Ishikawa (cell line): ENCODE measurements around the gene ZNF689.

Source experiments
- CREB1 ChIP-seq: IDR thresholded peaks from 2 replicates; pipeline ENCODE4 v1.6.1; 2012; ENCODE audit warnings: low read depth
- EGR1 ChIP-seq: IDR thresholded peaks from 2 replicates; pipeline ENCODE4 v1.6.1; 2012
- TF ChIP-seq, protein P1 (sequence below): IDR thresholded peaks from 2 replicates; pipeline ENCODE4 v1.6.1; 2012; ENCODE audit warnings: low read depth, mild to moderate bottlenecking

DNA sequence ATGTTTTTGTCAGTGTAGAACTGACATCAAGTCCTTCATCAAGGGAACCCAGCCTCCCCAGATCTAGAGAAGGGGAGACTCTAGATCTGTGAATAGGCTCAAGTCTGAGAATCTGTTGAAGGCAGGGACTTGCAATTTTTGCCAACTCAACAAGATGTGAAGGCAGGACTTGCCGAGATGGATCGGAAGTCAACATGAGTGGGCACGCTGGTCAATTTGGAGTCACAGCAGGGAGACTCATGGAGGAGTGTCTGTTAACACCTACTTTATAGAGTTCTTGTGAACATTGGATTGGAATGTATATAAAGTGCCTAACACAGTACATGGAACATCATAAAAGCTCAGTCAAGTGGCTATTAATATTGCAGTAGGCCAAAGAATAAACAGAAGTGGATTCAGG lies 10.0 kb downstream of the ZNF689 start:
- TF ChIP-seq EGR1 (no peak), CREB1 (no peak)
- TF ChIP-seq, protein P1, sequence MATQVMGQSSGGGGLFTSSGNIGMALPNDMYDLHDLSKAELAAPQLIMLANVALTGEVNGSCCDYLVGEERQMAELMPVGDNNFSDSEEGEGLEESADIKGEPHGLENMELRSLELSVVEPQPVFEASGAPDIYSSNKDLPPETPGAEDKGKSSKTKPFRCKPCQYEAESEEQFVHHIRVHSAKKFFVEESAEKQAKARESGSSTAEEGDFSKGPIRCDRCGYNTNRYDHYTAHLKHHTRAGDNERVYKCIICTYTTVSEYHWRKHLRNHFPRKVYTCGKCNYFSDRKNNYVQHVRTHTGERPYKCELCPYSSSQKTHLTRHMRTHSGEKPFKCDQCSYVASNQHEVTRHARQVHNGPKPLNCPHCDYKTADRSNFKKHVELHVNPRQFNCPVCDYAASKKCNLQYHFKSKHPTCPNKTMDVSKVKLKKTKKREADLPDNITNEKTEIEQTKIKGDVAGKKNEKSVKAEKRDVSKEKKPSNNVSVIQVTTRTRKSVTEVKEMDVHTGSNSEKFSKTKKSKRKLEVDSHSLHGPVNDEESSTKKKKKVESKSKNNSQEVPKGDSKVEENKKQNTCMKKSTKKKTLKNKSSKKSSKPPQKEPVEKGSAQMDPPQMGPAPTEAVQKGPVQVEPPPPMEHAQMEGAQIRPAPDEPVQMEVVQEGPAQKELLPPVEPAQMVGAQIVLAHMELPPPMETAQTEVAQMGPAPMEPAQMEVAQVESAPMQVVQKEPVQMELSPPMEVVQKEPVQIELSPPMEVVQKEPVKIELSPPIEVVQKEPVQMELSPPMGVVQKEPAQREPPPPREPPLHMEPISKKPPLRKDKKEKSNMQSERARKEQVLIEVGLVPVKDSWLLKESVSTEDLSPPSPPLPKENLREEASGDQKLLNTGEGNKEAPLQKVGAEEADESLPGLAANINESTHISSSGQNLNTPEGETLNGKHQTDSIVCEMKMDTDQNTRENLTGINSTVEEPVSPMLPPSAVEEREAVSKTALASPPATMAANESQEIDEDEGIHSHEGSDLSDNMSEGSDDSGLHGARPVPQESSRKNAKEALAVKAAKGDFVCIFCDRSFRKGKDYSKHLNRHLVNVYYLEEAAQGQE, result no peak
